Central memory CD8-positive, alpha-beta T cell (primary cell): ENCODE results near the gene SFXN1.
"Not testable (repeated sequence)": the region's sequence is repeated elsewhere in the genome, so short reads cannot be mapped to it uniquely, and the experiment has no call there.

Experiments used
- ATAC-seq: fragments of 150-1000 bp; cut with Tn5 transposase; replicated peaks from 2 replicates; pipeline ENCODE4 v1.10.0; 2022; ENCODE audit warnings: mild to moderate bottlenecking, moderate FRiP score, moderate number of reproducible peaks; ENCODE audit not compliant: poor library complexity, severe bottlenecking; ENCODE audit errors: extremely low read depth
- DNase-seq, 2 donors: peaks; one replicate each; pipeline ENCODE4 v3.0.0; 2021; ENCODE audit warnings: low spot score in 2 of 2
- H3K27ac Mint-ChIP-seq: one replicate; pipeline ENCODE4 v1.8.0; 2022; ENCODE audit warnings: low read depth, mild to moderate bottlenecking, moderate library complexity, mixed read lengths
- H3K27me3 Mint-ChIP-seq: one replicate; pipeline ENCODE4 v1.8.0; 2022; ENCODE audit warnings: mixed read lengths
- H3K36me3 Mint-ChIP-seq: one replicate; pipeline ENCODE4 v1.8.0; 2022; ENCODE audit warnings: mild to moderate bottlenecking, moderate library complexity, mixed read lengths; ENCODE audit not compliant: insufficient read depth
- H3K4me1 Mint-ChIP-seq: one replicate; pipeline ENCODE4 v1.8.0; 2022; ENCODE audit warnings: mixed read lengths
- H3K4me3 Mint-ChIP-seq: one replicate; pipeline ENCODE4 v1.8.0; 2022; ENCODE audit warnings: mild to moderate bottlenecking, moderate library complexity, mixed read lengths
- H3K9me3 Mint-ChIP-seq: one replicate; pipeline ENCODE4 v1.8.0; 2022; ENCODE audit warnings: mixed read lengths

The SFXN1 gene

GRCh38 chr5:175487514-175488222, 9.3 kb downstream of the SFXN1 start:
- Mint-ChIP-seq H3K9me3 (no peaks in the 10 kb centered on the region), H3K27me3 (no peaks in the 10 kb centered on the region), H3K4me3 (peak overlapping the region; percentile 4), H3K36me3 (peaks cover 34% of the 10 kb centered on the region), H3K27ac (no peak overlapping the region), H3K4me1 (peaks cover 72% of the 10 kb centered on the region)
- ATAC-seq (no peak), DNase-seq (no peak)

DNA sequence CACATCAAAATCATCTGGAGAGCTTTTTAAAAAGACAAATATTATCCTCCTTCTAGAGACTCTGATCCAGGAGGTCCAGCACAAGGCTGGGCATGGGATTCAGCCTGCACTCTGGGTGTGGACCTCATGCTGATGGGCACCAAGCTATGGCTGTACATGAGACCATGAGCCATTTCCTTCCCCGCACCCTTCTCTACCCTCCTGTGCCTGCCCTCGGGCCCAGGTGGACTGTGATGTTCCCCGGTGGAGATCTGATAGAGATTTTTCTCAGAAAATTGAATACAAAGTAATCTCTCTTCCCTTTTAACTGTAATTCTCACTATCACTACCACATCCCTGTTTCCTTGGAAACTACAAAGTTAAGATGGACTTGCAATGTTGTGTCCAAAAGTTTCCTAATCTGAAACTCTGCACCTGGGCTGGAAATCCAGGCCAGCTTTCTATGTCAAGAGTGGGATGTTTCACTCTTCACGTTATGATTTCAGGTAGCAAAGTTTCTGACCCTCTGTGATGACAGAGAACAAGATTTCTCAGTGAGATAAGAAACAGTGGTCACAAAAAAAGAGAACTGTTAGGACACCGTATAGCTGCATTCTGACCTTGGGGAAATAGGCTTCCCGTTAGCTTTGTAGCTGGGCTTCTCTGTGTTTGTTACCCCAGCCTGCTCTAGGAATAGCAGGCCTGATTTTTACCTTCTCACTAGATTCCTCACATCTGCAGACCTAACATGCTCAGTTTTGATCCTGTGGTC, 11.5 kb downstream of the SFXN1 start:
- H3K9me3 Mint-ChIP-seq, result no peaks in the 10 kb centered on the region
- ATAC-seq, result no peak
- no peaks in the 10 kb centered on the region for H3K27me3 Mint-ChIP-seq
- peaks cover 53% of the 10 kb centered on the region for H3K4me1 Mint-ChIP-seq
- H3K36me3 Mint-ChIP-seq, result peaks cover 49% of the 10 kb centered on the region
- no peak for DNase-seq
- no peak overlapping the region for H3K4me3 Mint-ChIP-seq
- H3K27ac Mint-ChIP-seq, result peak overlapping the region; percentile 11

DNA sequence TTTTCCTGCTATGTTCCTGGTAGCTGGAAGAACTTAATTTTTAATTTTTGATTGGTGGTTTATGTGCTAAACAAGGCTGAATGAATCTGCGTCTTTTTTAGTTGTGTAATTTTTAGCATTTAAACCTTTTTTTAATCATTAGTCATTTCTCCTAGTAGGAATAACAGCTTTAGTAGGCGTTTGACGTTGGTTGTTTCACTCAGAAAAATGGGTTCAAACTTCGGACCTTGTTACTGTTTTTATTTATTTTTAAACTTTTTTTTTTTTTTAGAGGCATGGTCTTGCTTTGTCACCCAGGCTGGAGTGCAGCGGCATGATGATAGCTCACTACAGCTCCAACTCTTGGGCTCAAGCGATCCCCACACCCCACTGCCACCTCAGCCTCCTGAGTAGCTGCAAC, 12.9 kb downstream of the SFXN1 start:
- H3K27me3 Mint-ChIP-seq, result no peaks in the 10 kb centered on the region
- peaks cover 55% of the 10 kb centered on the region for H3K36me3 Mint-ChIP-seq

DNA sequence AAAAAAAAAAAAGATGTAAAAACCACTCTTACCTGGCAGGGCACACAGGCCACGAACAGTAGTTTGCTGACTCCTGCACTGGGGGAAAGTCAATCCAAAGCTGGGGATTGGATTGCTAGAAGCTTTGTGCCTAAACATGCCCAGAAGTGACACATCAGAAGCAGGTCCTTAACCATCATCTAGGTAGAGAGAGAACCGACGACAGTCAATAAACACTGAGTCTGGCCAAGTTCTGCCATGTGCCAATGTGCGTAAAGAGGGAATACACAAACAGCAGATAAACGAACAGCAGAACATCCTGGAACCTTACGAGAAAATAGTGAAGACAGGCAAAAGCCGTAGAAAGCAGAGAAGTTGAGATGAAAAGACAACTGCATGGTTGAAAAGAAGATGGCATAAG, 14.9 kb downstream of the SFXN1 start:
- Mint-ChIP-seq H3K9me3 (no peaks in the 10 kb centered on the region), H3K36me3 (peaks cover 66% of the 10 kb centered on the region), H3K27ac (no peak overlapping the region), H3K4me1 (peaks cover 28% of the 10 kb centered on the region), H3K27me3 (no peaks in the 10 kb centered on the region), H3K4me3 (no peak overlapping the region)
- ATAC-seq (no peak), DNase-seq (no peak)

More for the DNA sequence above, 12.9 kb downstream of the SFXN1 start:
- Mint-ChIP-seq H3K27ac (no peak overlapping the region), H3K9me3 (no peaks in the 10 kb centered on the region), H3K4me3 (no peak overlapping the region), H3K4me1 (peaks cover 44% of the 10 kb centered on the region)
- DNase-seq, result no peak
- no peak for ATAC-seq

GRCh38 chr5:175493726-175494125, 15.4 kb downstream of the SFXN1 start:
- DNase-seq (no peak), ATAC-seq (no peak)
- Mint-ChIP-seq H3K27ac (no peak overlapping the region), H3K36me3 (peaks cover 62% of the 10 kb centered on the region), H3K27me3 (no peaks in the 10 kb centered on the region), H3K4me1 (peaks cover 23% of the 10 kb centered on the region), H3K4me3 (no peak overlapping the region), H3K9me3 (no peaks in the 10 kb centered on the region)

DNA sequence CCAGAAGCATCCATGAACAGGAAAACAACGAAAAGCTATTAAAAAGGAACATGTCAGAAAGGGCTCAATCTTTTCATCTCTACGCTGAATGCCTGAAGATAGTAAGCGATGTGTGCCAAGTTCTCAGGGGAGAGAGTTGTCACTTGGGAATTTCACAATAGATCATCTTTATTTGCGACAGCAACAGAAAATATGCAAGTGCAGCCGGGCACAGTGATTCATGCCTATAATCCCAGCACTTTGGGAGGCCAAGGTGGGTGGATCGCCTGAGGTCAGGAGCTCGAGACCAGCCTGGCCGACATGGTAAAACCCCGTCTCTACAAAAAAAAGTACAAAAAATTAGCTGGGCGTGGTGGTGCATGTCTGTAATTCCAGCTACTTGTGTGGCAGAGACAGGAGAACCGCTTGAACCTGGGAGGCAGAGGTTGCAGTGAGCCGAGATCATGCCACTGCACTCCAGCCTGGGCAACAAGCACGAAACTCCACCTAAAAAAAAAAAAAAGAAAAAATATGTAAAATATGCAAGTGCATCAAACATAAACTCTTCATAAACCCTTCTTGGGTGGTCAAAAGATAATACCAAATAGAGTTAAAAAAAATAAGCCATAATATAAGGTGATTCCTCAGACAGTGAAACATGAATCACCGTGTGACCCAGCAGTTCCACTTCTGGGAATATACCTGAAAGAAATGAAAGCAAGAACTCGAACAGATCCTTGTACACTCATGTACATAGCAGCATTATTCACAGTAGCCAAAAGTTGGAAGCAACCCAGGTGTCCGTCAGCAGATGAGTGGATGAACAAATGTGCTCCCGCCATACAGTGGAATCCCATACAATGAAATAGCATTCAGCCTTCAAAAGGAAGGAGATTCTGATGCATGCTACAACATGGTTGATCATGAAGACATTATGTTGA, 16.2 kb downstream of the SFXN1 start:
- no peaks in the 10 kb centered on the region for H3K27me3 Mint-ChIP-seq
- no peak for ATAC-seq
- H3K36me3 Mint-ChIP-seq, result peaks cover 61% of the 10 kb centered on the region

GRCh38 chr5:175501759-175502158, 23.4 kb downstream of the SFXN1 start:
- H3K9me3 Mint-ChIP-seq, result no peaks in the 10 kb centered on the region
- peaks cover 20% of the 10 kb centered on the region for H3K4me1 Mint-ChIP-seq
- H3K36me3 Mint-ChIP-seq, result peaks cover 41% of the 10 kb centered on the region
- H3K27ac Mint-ChIP-seq, result no peak overlapping the region
- DNase-seq (no peak), ATAC-seq (no peak)
- no peak overlapping the region for H3K4me3 Mint-ChIP-seq
- H3K27me3 Mint-ChIP-seq, result no peaks in the 10 kb centered on the region

More for the DNA sequence above, 16.2 kb downstream of the SFXN1 start:
- H3K4me1 Mint-ChIP-seq, result peaks cover 18% of the 10 kb centered on the region
- no peak for DNase-seq
- no peaks in the 10 kb centered on the region for H3K9me3 Mint-ChIP-seq
- H3K27ac Mint-ChIP-seq, result no peak overlapping the region
- H3K4me3 Mint-ChIP-seq, result no peak overlapping the region

DNA sequence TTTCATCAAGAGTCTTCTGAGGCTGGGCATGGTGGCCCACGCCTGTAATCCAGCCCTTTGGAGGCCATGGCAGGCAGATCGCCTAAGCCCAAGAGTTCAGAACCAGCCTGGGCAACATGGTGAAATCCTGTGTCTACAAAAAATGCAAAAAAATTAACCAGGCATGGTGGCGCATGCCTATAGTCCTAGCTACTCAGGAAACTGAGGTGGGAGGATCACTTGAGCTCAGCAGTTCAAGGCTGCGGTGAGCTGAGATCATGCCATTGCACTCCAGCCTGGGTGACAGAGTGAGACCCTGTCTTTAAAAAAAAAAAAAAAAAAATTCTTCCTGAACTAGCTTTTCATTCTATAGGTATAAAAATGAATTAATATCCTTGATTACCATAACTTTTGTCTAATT, 29.3 kb downstream of the SFXN1 start:
- H3K27me3 Mint-ChIP-seq, ATAC-seq, H3K9me3 Mint-ChIP-seq, H3K4me3 Mint-ChIP-seq, H3K27ac Mint-ChIP-seq, DNase-seq: not testable (repeated sequence)
- H3K4me1 Mint-ChIP-seq, result peaks cover 19% of the 10 kb centered on the region
- H3K36me3 Mint-ChIP-seq, result peaks cover 38% of the 10 kb centered on the region

DNA sequence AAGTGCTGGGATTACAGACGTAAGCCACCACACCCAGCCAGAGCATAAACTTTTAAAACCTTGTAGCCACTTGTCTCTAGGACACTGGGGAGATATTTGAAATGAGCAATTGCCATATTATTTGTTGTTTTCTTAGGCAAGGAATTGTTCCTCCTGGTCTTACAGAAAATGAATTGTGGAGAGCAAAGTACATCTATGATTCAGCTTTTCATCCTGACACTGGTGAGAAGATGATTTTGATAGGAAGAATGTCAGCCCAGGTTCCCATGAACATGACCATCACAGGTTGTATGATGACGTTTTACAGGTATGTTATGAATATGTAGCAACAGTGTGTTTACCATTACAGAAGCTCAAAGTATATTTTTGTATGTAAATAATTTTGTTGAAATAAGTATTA, 30.5 kb downstream of the SFXN1 start:
- Mint-ChIP-seq H3K4me3 (no peak overlapping the region), H3K27ac (no peak overlapping the region), H3K9me3 (no peaks in the 10 kb centered on the region), H3K4me1 (peaks cover 22% of the 10 kb centered on the region), H3K36me3 (peaks cover 45% of the 10 kb centered on the region), H3K27me3 (no peaks in the 10 kb centered on the region)
- DNase-seq (no peak), ATAC-seq (no peak)

- peaks cover 25% of the 10 kb centered on the region for H3K4me1 Mint-ChIP-seq
Measured at GRCh38 chr5:175513297-175513696, 34.9 kb downstream of the SFXN1 start.

GRCh38 chr5:175513726-175514125, 35.4 kb downstream of the SFXN1 start:
- ATAC-seq (no peak), DNase-seq (no peak)
- no peaks in the 10 kb centered on the region for H3K9me3 Mint-ChIP-seq
- no peak overlapping the region for H3K4me3 Mint-ChIP-seq
- peaks cover 28% of the 10 kb centered on the region for H3K4me1 Mint-ChIP-seq
- peaks cover 54% of the 10 kb centered on the region for H3K36me3 Mint-ChIP-seq
- no peak overlapping the region for H3K27ac Mint-ChIP-seq
- no peaks in the 10 kb centered on the region for H3K27me3 Mint-ChIP-seq

More at GRCh38 chr5:175513297-175513696, 34.9 kb downstream of the SFXN1 start:
- Mint-ChIP-seq H3K27me3 (no peaks in the 10 kb centered on the region), H3K36me3 (peaks cover 55% of the 10 kb centered on the region), H3K4me3 (no peak overlapping the region), H3K9me3 (no peaks in the 10 kb centered on the region), H3K27ac (no peak overlapping the region)
- DNase-seq, result no peak
- no peak for ATAC-seq
